ENCODE measurements around the gene RABGEF1.

GRCh38 chr7:66731986-66732385 lies 8.5 kb upstream of the RABGEF1 start:
- TF ChIP-seq POLR2A (IDR thresholded peaks at IDR 0.05), result no peak
- no peak for TF ChIP-seq CTCF (IDR thresholded peaks at IDR 0.05)
